Measurements from ENCODE around the gene ILF2. TPM values are rescaled to one million over a fixed set of nuclear protein-coding genes. Genes with fewer than 3 reads are reported as not detected.

The ILF2 gene
- total and polyA plus RNA-seq, 2 donors (not counting 1 experiment from before 2014, with no cell fraction given), result 89.8 to 94.0 TPM

DNA sequence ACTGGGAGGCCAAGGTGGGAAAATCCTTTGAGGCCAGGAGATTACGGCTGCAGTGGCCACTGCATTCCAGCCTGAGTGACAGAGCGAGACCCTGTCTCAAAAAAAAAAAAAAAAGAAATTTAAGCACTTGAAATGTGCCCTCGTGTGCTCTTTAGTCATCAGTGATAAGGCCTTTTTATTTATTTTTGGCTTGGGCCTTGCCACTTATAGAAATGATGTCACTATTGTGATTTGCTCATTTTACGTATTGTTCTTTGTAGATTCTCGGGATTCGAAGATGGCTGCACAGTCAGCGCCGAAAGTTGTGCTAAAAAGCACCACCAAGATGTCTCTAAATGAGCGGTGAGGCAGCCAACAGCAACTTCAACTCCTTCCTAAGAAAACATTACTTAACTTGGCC is 34.5 kb downstream of the ILF2 start:
- Histone ChIP-seq H3K79me2 (ENCODE audit: control insufficient read depth, insufficient read depth, low read length) (peaks cover 70% of the 10 kb centered on the region), H4K20me1 (ENCODE audit: control insufficient read depth, insufficient read depth, low read length, poor library complexity, severe bottlenecking) (peaks cover 18% of the 10 kb centered on the region), H3K36me3 (replicated peaks in 1 of 2; ENCODE audit: control extremely low read depth in 1 of 2, control insufficient read depth in 1 of 2, extremely low read depth in 1 of 2, insufficient read depth in 2 of 2, low read length in 1 of 2) (peaks cover 31 to 54% of the 10 kb centered on the region in 2 experiments), H3K9me3 (ENCODE audit: control extremely low read depth in 1 of 3, control insufficient read depth in 2 of 3, insufficient read depth in 1 of 3, low read length in 2 of 3) (peaks cover 0 to 7% (median 0%) of the 10 kb centered on the region in 3 donors), H3K4me3 (ENCODE audit: control extremely low read depth in 1 of 5, extremely low read depth in 1 of 5, insufficient read depth in 1 of 5, low read depth in 2 of 5, low read length in 4 of 5) (no peak overlapping the region), H3K4me2 (replicated peaks; ENCODE audit: low read depth, low read length, poor library complexity, severe bottlenecking) (no peak overlapping the region), H3K4me1 (ENCODE audit: control insufficient read depth in 2 of 2, insufficient read depth in 2 of 2, low read length in 2 of 2) (peaks cover 9 to 24% of the 10 kb centered on the region in 2 donors), H3K27me3 (replicated peaks in 1 of 4; ENCODE audit: control extremely low read depth in 1 of 4, control insufficient read depth in 3 of 4, insufficient read depth in 4 of 4, low read length in 3 of 4) (no peaks in the 10 kb centered on the region), H3K27ac (ENCODE audit: low read length in 2 of 2) (no peak overlapping the region), H3K9ac (ENCODE audit: low read length) (no peak overlapping the region), H2AFZ (ENCODE audit: insufficient read depth, low read depth, low read length, poor library complexity, severe bottlenecking) (no peak overlapping the region)
- CTCF ChIA-PET, result interaction anchor here (0.6 to 1.0 kb wide), 2 partner anchors 10 to 64 kb away, joined by 3 to 4 read pairs; no protein-coding TSS in a partner anchor
- Mint-ChIP-seq H3K27me3 (no peaks in the 10 kb centered on the region), H3K9me3 (ENCODE audit: insufficient read depth) (no peaks in the 10 kb centered on the region), H3K27ac (no peak overlapping the region), H3K4me3 (peak overlapping the region; percentile 19), H3K4me1 (peaks cover 44% of the 10 kb centered on the region)
- intact Hi-C loops (cut with micrococcal nuclease), result loop anchor here (10.0 kb wide), 1 partner anchor 102 kb away; the partner anchor contains the start of gene S100A6
- TF ChIP-seq, protein P1, sequence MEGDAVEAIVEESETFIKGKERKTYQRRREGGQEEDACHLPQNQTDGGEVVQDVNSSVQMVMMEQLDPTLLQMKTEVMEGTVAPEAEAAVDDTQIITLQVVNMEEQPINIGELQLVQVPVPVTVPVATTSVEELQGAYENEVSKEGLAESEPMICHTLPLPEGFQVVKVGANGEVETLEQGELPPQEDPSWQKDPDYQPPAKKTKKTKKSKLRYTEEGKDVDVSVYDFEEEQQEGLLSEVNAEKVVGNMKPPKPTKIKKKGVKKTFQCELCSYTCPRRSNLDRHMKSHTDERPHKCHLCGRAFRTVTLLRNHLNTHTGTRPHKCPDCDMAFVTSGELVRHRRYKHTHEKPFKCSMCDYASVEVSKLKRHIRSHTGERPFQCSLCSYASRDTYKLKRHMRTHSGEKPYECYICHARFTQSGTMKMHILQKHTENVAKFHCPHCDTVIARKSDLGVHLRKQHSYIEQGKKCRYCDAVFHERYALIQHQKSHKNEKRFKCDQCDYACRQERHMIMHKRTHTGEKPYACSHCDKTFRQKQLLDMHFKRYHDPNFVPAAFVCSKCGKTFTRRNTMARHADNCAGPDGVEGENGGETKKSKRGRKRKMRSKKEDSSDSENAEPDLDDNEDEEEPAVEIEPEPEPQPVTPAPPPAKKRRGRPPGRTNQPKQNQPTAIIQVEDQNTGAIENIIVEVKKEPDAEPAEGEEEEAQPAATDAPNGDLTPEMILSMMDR (IDR thresholded peaks at IDR 0.05), result no peak
- no peak for TF ChIP-seq EZH2 (IDR thresholded peaks at IDR 0.05; ENCODE audit: borderline replicate concordance, insufficient read depth, low read depth, low read length, poor library complexity, severe bottlenecking)
- POLR2A ChIA-PET, result no interaction called here
- DNase-seq (no peak), ATAC-seq (ENCODE audit: low read depth) (no peak)
- WGBS (ENCODE audit: insufficient coverage), result 100% methylated on average over 9 of the region's 9 CpGs

DNA sequence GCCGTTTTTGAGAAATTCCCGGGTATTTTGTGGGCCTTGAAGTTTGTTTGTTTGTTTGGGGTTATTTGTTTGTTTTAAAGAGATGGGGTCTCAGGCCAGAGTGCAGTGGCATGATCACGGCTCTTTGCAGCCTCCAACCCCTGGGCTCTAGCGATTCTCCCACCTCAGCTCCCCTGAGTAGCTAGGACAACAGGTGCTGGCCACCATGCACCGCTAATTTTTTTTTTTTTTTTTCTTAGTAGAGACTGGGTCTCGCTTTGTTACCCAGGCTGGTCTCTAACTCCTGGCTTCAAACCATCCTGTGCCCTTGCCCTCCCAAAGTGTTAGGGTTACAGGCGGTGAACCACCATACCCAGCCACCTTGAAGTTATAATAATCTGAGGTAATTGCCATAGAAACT is 34.9 kb downstream of the ILF2 start:
- Histone ChIP-seq H3K4me2 (replicated peaks; ENCODE audit: low read depth, low read length, poor library complexity, severe bottlenecking) (peak overlapping the region; percentile 76), H3K27ac (ENCODE audit: low read length in 2 of 2) (peak overlapping the region in 1 of 2 donors; percentile 0), H3K9ac (ENCODE audit: low read length) (no peak overlapping the region), H4K20me1 (ENCODE audit: control insufficient read depth, insufficient read depth, low read length, poor library complexity, severe bottlenecking) (peaks cover 18% of the 10 kb centered on the region), H3K4me3 (ENCODE audit: control extremely low read depth in 1 of 5, extremely low read depth in 1 of 5, insufficient read depth in 1 of 5, low read depth in 2 of 5, low read length in 4 of 5) (no peak overlapping the region), H2AFZ (ENCODE audit: insufficient read depth, low read depth, low read length, poor library complexity, severe bottlenecking) (no peak overlapping the region), H3K79me2 (ENCODE audit: control insufficient read depth, insufficient read depth, low read length) (peaks cover 65% of the 10 kb centered on the region), H3K9me3 (ENCODE audit: control extremely low read depth in 1 of 3, control insufficient read depth in 2 of 3, insufficient read depth in 1 of 3, low read length in 2 of 3) (peaks cover 0 to 7% (median 0%) of the 10 kb centered on the region in 3 donors), H3K4me1 (ENCODE audit: control insufficient read depth in 2 of 2, insufficient read depth in 2 of 2, low read length in 2 of 2) (peaks cover 9 to 24% of the 10 kb centered on the region in 2 donors), H3K36me3 (replicated peaks in 1 of 2; ENCODE audit: control extremely low read depth in 1 of 2, control insufficient read depth in 1 of 2, extremely low read depth in 1 of 2, insufficient read depth in 2 of 2, low read length in 1 of 2) (peaks cover 27 to 50% of the 10 kb centered on the region in 2 experiments), H3K27me3 (replicated peaks in 1 of 4; ENCODE audit: control extremely low read depth in 1 of 4, control insufficient read depth in 3 of 4, insufficient read depth in 4 of 4, low read length in 3 of 4) (no peaks in the 10 kb centered on the region)
- DNase-seq (no peak), ATAC-seq (ENCODE audit: low read depth) (no peak)
- H3K27me3 Mint-ChIP-seq, result no peaks in the 10 kb centered on the region
- no peaks in the 10 kb centered on the region for H3K9me3 Mint-ChIP-seq (ENCODE audit: insufficient read depth)
- ChIA-PET POLR2A (interaction anchor here (0.6 kb wide), 1 partner anchor 1623 kb away, joined by 3 read pairs; no protein-coding TSS in a partner anchor), CTCF (interaction anchor here (3.3 kb wide), 1 partner anchor 65 kb away, joined by 32 read pairs; no protein-coding TSS in a partner anchor)
- H3K27ac Mint-ChIP-seq, result peak overlapping the region; percentile 50
- WGBS (ENCODE audit: insufficient coverage), result 90% methylated on average over 3 of the region's 7 CpGs
- peak overlapping the region; percentile 72 for H3K4me3 Mint-ChIP-seq
- TF ChIP-seq, protein P1 (IDR thresholded peaks at IDR 0.05), result no peak
- no peak for TF ChIP-seq EZH2 (IDR thresholded peaks at IDR 0.05; ENCODE audit: borderline replicate concordance, insufficient read depth, low read depth, low read length, poor library complexity, severe bottlenecking)
- intact Hi-C loops (cut with micrococcal nuclease), result loop anchor here (10.0 kb wide), 1 partner anchor 101 kb away; the partner anchor contains the start of gene S100A6
- H3K4me1 Mint-ChIP-seq, result peaks cover 39% of the 10 kb centered on the region

All from B cell (primary cell).